ENCODE data around the gene CD8A.

CD8A gene

DNA sequence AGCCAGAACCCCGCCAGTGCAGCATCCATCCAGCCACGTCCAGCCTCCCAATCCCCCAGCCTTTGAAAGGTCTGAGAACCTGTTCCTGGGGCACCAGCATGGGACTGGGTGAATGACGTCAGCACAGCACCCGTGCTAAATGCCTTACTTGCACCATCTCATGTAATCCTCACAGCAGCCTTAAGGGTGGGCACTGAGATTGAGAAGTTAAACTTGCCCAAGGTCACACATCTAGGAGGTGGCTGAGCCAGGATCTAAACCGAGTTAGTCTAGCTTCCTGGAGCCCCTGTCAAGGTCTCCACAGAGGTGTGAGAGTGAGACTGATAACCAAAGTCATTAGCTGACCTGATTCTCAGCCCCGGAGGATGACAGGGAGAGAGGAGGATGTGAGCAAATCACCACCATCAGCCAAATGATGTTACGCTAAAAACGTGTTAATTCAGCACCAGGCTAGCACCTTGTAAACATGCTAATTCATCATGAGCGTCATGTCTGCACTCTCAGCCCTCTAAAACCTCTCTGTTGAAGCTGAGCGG is 4.6 kb downstream of the CD8A start:
- no peak for DNase-seq (ENCODE audit: insufficient read length)
- TF ChIP-seq POLR2AphosphoS5 (IDR thresholded peaks at IDR 0.05; ENCODE audit: low read depth, low read length) = no peak
- no peak for TF ChIP-seq TAF1 (IDR thresholded peaks at IDR 0.05; ENCODE audit: borderline replicate concordance, low read depth, low read length)
- no peak for TF ChIP-seq POLR2A (IDR thresholded peaks at IDR 0.05; ENCODE audit: low read depth, low read length)
- FAIRE-seq = no peak

DNA sequence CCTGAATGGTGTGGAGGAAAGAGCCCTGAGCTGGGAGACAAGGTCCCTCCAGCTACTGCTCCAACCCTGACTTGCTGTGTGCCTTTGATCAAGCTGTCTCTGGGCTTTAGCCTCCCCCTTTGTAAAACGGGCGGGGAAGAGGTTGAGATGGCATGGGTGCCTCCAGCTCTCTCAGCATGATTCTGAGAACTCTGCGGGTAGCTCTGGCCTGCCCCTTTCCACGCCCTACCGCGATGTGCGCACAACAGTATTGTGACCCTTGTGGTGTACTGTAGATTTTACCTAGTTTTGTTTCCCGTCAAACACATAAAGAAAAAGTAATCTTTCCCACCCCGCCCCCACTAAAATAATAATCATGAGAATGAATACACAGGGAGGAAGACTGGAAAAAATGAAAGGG is 5.3 kb downstream of the CD8A start:
- DNase-seq (ENCODE audit: insufficient read length) = no peak
- TF ChIP-seq POLR2AphosphoS5 (IDR thresholded peaks at IDR 0.05; ENCODE audit: low read depth, low read length) (no peak), POLR2A (IDR thresholded peaks at IDR 0.05; ENCODE audit: low read depth, low read length) (no peak), TAF1 (IDR thresholded peaks at IDR 0.05; ENCODE audit: borderline replicate concordance, low read depth, low read length) (no peak)
- FAIRE-seq = no peak

DNA sequence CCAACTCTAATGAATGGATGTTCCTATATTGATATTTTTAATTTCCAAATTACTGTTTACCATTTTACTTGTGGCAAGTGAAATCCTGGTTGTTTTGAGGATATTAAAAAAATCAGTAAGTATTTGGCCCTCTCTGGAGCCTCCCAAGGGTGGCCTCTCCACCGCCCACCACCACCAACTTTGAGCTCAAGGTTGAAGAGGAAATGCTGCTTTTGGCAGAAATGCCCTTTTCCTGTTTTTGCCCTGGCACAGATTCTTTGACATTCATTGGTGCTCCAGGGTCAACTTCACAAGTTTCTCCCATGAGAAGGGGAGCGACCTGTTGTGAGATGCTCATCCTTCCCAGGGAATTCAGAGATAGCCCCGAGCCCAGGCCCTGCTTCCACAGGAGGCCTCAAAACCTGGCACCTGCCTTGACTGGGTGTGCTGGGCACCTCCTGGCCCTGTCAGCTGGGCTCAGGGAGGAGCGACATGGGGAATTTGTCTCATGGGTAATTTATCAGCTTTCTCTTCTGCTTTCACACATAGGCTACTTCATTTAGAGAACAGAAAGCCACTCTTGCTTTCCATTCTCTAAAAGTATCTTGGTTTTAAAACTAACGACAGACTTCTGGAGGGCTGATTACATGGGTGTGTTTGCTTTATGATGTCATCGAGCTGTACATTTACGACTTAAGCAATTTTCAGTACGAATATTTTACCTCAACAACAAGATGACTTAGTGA is 6.9 kb downstream of the CD8A start:
- TF ChIP-seq TAF1 (IDR thresholded peaks at IDR 0.05; ENCODE audit: borderline replicate concordance, low read depth, low read length) (no peak), POLR2AphosphoS5 (IDR thresholded peaks at IDR 0.05; ENCODE audit: low read depth, low read length) (no peak)
- peak; percentile 61 for FAIRE-seq
- no peak for DNase-seq (ENCODE audit: insufficient read length)

DNA sequence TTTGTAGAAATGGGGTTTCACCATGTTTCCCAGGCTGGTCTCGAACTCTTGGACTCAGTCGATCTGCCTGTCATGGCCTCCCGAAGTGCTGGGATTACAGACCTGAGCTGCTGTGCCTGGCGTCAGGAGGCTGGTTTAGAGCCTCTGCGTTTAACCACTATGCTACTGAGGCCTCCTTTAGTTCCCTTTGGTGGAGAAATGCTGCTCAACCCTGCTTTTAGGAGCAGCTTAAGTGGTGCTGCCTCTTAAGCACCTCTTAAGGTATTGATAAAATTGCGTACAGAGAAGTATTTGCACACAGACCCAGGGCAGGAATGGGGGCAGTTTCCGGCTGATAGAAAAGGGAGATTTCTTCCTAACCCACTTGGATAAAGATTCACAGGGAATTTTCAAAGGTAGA is 8.0 kb downstream of the CD8A start:
- no peak for FAIRE-seq
- TF ChIP-seq TAF1 (IDR thresholded peaks at IDR 0.05; ENCODE audit: borderline replicate concordance, low read depth, low read length) (no peak), POLR2AphosphoS5 (IDR thresholded peaks at IDR 0.05; ENCODE audit: low read depth, low read length) (no peak), POLR2A (IDR thresholded peaks at IDR 0.05; ENCODE audit: low read depth, low read length) (no peak)
- DNase-seq (ENCODE audit: insufficient read length) = no peak

DNA sequence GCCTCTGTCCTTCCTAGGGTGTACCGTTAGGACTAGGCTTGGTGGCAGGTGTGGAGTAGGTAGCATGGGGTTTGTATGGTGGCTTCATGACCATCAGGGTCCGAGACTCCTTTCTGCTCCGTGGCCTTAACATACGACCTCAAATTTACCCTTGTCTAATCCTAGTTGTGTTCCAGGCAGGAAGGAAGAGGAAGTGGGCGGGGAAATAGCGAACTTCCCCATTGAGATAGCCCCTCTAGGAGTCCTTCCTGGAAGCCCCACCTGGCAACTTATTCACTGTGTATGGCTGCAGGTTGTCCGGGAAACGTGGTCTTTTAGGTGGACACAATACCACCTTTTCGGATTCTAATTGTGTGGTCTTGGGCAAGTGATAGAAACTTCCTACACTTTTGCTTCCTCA is 9.3 kb downstream of the CD8A start:
- FAIRE-seq (no peak), DNase-seq (ENCODE audit: insufficient read length) (no peak)
- no peak for TF ChIP-seq TAF1 (IDR thresholded peaks at IDR 0.05; ENCODE audit: borderline replicate concordance, low read depth, low read length)
- no peak for TF ChIP-seq POLR2AphosphoS5 (IDR thresholded peaks at IDR 0.05; ENCODE audit: low read depth, low read length)

DNA sequence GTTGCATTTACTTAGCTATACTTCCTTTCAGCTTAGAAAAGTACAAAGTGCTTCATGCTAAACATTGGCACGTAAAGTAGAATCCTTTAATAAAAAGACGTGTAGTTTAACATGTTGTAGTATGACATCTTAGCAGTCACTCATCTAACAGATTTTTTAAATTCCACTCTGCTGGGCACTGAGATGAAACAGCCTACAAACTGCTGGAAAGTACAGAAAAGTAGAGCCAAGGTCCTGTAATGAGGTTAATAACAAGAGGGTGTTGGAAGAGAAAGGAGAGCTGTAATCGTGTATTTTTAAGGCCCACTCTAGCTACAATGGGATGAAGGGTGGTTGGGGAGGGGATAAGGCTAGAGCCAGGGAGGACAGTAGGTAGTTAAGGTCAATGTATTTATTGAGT is 10.7 kb downstream of the CD8A start:
- no peak for DNase-seq (ENCODE audit: insufficient read length)
- no peak for FAIRE-seq
- TF ChIP-seq POLR2A (IDR thresholded peaks at IDR 0.05; ENCODE audit: low read depth, low read length) = no peak
- no peak for TF ChIP-seq TAF1 (IDR thresholded peaks at IDR 0.05; ENCODE audit: borderline replicate concordance, low read depth, low read length)
- no peak for TF ChIP-seq POLR2AphosphoS5 (IDR thresholded peaks at IDR 0.05; ENCODE audit: low read depth, low read length)

DNA sequence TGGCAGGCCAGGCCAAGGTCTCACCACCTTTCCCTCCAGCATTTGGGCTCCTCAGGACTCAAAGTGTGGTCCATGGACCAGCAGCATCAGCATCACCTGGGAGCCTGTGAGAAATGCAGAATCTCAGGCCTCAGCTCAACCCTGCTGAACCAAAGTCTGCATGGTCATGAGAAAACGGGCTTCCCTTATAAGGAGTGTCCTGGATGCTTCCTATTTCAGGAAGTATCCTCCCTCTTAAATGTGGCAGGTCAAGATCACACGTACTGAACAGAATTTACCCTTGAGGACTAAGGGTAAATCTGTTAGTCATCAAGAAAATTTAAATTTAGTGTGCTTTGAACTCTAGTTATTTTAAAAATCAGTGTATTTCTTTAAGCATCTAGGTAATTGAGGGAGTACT is 11.8 kb downstream of the CD8A start:
- DNase-seq (ENCODE audit: insufficient read length) (no peak), FAIRE-seq (no peak)
- TF ChIP-seq POLR2AphosphoS5 (IDR thresholded peaks at IDR 0.05; ENCODE audit: low read depth, low read length) (no peak), TAF1 (IDR thresholded peaks at IDR 0.05; ENCODE audit: borderline replicate concordance, low read depth, low read length) (no peak), POLR2A (IDR thresholded peaks at IDR 0.05; ENCODE audit: low read depth, low read length) (no peak)

DNA sequence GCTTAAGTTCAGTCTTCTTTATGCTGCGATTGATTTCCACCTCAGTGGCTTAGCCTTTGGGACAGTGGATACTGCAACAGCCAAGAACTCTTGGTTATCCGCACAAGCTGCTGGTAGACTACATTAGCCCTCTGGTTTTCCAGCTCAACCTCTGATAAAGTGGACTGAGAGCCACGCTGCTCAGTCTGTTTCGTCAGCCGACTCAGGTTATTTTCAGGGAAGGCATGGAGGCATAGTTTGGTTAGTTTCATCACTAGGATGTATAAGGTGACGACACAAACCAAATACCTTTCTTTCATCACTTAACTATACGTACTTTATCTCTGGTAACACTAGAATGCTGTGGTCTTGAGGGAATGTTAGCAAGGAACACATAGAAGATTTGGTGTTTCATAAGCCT is 14.2 kb downstream of the CD8A start:
- DNase-seq (ENCODE audit: insufficient read length) (no peak), FAIRE-seq (no peak)
- no peak for TF ChIP-seq POLR2AphosphoS5 (IDR thresholded peaks at IDR 0.05; ENCODE audit: low read depth, low read length)
- no peak for TF ChIP-seq TAF1 (IDR thresholded peaks at IDR 0.05; ENCODE audit: borderline replicate concordance, low read depth, low read length)
- TF ChIP-seq POLR2A (IDR thresholded peaks at IDR 0.05; ENCODE audit: low read depth, low read length) = no peak

DNA sequence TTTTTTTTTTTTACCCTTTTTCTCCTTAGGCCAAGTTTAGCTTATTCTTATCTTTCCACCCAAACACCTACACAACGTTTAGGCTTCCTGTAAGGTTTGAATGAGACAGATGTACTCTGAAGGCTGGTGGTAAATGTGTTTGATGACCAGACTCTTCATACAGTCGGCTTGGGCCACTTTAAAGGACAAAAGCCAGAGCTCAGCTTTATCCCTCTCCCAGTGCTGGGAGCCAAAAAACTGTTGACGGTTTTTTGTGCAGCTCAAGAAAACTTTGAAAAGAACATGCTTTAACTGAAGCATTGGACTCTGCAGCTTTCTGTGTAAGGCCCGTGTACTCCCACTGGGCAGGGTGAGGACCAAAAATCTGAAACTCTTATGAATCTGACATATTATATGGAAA is 15.4 kb downstream of the CD8A start:
- no peak for TF ChIP-seq TAF1 (IDR thresholded peaks at IDR 0.05; ENCODE audit: borderline replicate concordance, low read depth, low read length)
- no peak for TF ChIP-seq POLR2AphosphoS5 (IDR thresholded peaks at IDR 0.05; ENCODE audit: low read depth, low read length)
- no peak for TF ChIP-seq POLR2A (IDR thresholded peaks at IDR 0.05; ENCODE audit: low read depth, low read length)
- no peak for FAIRE-seq
- DNase-seq (ENCODE audit: insufficient read length) = no peak

DNA sequence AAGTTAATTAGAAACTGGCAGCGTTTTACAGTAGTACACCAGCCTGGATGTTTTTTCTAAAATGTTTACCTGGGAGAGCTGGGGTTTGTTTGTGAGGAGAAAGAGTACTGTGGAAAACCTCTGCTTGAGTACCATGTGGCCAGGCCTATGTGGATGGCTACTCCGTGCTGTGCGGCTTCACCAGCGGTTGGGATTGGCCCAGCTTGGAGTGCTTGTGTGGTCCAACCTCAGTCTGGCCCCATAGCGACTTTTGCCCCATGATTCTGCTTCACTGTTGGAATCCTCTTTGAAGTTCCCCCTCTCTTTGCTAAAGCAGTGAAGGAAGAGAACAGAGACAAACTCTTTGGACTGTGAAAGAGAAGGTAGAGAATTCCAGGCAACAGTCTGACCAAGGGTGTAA is 15.9 kb downstream of the CD8A start:
- FAIRE-seq (no peak), DNase-seq (ENCODE audit: insufficient read length) (no peak)
- no peak for TF ChIP-seq POLR2AphosphoS5 (IDR thresholded peaks at IDR 0.05; ENCODE audit: low read depth, low read length)
- TF ChIP-seq POLR2A (IDR thresholded peaks at IDR 0.05; ENCODE audit: low read depth, low read length) = no peak
- TF ChIP-seq TAF1 (IDR thresholded peaks at IDR 0.05; ENCODE audit: borderline replicate concordance, low read depth, low read length) = no peak

DNA sequence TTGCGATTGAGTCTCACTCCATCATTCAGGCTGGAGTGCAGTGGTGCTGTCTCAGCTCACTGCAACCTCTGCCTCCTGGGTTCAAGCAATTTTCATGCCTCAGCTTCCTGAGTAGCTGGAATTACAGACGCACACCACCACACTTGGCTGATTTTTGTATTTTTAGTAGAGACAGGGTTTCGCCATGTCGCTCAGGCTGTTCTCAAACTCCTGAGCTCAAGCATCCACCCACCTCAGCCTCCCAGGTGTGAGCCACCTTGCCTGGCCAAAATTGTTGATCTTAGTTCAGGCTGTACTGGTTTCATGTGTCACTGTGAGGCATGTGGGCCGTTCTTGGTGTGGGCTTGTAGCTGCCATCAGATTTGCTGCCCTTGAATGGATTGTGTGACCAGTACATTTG is 18.1 kb downstream of the CD8A start:
- TF ChIP-seq POLR2AphosphoS5 (IDR thresholded peaks at IDR 0.05; ENCODE audit: low read depth, low read length) = no peak
- no peak for TF ChIP-seq POLR2A (IDR thresholded peaks at IDR 0.05; ENCODE audit: low read depth, low read length)
- no peak for TF ChIP-seq TAF1 (IDR thresholded peaks at IDR 0.05; ENCODE audit: borderline replicate concordance, low read depth, low read length)
- FAIRE-seq (no peak), DNase-seq (ENCODE audit: insufficient read length) (no peak)

DNA sequence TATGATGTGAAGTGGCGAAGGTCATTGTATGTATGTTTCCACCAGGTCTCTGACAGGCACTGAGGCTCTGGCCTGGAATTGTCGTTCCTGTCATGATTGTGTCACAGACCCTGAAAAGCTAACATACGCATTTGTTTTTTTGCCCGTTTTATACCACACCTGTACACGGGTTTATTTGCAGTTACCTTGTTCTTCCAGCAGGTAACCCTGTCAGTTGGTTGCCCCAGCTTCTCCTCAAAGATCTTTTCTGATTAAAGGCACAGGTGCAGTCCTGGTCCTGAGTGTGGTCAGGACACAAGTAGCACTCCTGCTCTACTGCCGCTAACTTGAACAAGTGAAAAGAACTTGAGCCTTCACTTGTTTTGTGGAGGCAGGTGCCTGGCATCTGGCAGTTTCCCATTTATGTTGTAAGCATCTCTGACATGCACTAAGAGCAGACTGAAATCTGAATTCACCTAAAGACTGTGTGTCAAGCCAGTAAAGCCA is 19.9 kb downstream of the CD8A start:
- no peak for TF ChIP-seq TAF1 (IDR thresholded peaks at IDR 0.05; ENCODE audit: borderline replicate concordance, low read depth, low read length)
- FAIRE-seq (no peak), DNase-seq (ENCODE audit: insufficient read length) (no peak)

Measured in GM12892 (cell line).